Stimulated activated CD4-positive, alpha-beta T cell treated with anti-CD3 and anti-CD28 coated beads, Interleukin-15, amount 100 ng/mL, for 48 hours (primary cell): ENCODE results near the gene JAZF1.
"Not testable (repeated sequence)": the region's sequence is repeated elsewhere in the genome, so short reads cannot be mapped to it uniquely, and the experiment has no call there.

Source experiments
- DNase-seq, 2 donors: peaks; one replicate each; pipeline ENCODE4 v3.0.0-alpha.2; 2020; ENCODE audit warnings: low read depth in 2 of 2

Gene JAZF1

GRCh38 chr7:27912751-27913150 lies 267.8 kb downstream of the JAZF1 start:
- DNase-seq, result no peak

GRCh38 chr7:27911920-27912319 lies 268.7 kb downstream of the JAZF1 start:
- no peak for DNase-seq

- no peak for DNase-seq
Measured at GRCh38 chr7:27910326-27910725, 270.3 kb downstream of the JAZF1 start.

GRCh38 chr7:27908534-27909165 lies 271.9 kb downstream of the JAZF1 start:
- no peak for DNase-seq

- no peak for DNase-seq
Measured at GRCh38 chr7:27906385-27907091, 274.1 kb downstream of the JAZF1 start.

- DNase-seq, result no peak
Measured at GRCh38 chr7:27905951-27906350, 274.6 kb downstream of the JAZF1 start.

GRCh38 chr7:27901028-27901760 lies 279.4 kb downstream of the JAZF1 start:
- peak; percentile 9 to 15 for DNase-seq

GRCh38 chr7:27900006-27900405 lies 280.6 kb downstream of the JAZF1 start:
- DNase-seq, result no peak

GRCh38 chr7:27899601-27900000 lies 281.0 kb downstream of the JAZF1 start:
- DNase-seq, result peak; percentile 18 to 31

- DNase-seq, result no peak
Measured at GRCh38 chr7:27897441-27897847, 283.2 kb downstream of the JAZF1 start.

- DNase-seq, result no peak
Measured at GRCh38 chr7:27897001-27897400, 283.6 kb downstream of the JAZF1 start.

- DNase-seq, result no peak
Measured at GRCh38 chr7:27895551-27895950, 285.0 kb downstream of the JAZF1 start.

- DNase-seq, result no peak
Measured at GRCh38 chr7:27890205-27890849, 290.3 kb downstream of the JAZF1 start.

- no peak for DNase-seq
Measured at GRCh38 chr7:27889800-27890199, 290.8 kb downstream of the JAZF1 start.

GRCh38 chr7:27888736-27889135 lies 291.9 kb downstream of the JAZF1 start:
- no peak for DNase-seq

GRCh38 chr7:27886710-27887109 lies 293.9 kb downstream of the JAZF1 start:
- DNase-seq, result not testable (repeated sequence)

GRCh38 chr7:27885652-27886051 lies 294.9 kb downstream of the JAZF1 start:
- no peak for DNase-seq

GRCh38 chr7:27883696-27884095 lies 296.9 kb downstream of the JAZF1 start:
- DNase-seq, result no peak

- DNase-seq, result no peak
Measured at GRCh38 chr7:27876756-27877155, 303.8 kb downstream of the JAZF1 start.

GRCh38 chr7:27875832-27876231 lies 304.8 kb downstream of the JAZF1 start:
- no peak for DNase-seq

- DNase-seq, result no peak
Measured at GRCh38 chr7:27875061-27875460, 305.5 kb downstream of the JAZF1 start.
